ENCODE data around the gene ANAPC2. TPM values are rescaled to one million over a fixed set of nuclear protein-coding genes. Genes with fewer than 3 reads are reported as not detected.

Gene ANAPC2
- total and polyA plus RNA-seq, 2 of the 4 experiments (the other 2 are of a cell fraction) = 9.3 to 29.5 TPM

DNA sequence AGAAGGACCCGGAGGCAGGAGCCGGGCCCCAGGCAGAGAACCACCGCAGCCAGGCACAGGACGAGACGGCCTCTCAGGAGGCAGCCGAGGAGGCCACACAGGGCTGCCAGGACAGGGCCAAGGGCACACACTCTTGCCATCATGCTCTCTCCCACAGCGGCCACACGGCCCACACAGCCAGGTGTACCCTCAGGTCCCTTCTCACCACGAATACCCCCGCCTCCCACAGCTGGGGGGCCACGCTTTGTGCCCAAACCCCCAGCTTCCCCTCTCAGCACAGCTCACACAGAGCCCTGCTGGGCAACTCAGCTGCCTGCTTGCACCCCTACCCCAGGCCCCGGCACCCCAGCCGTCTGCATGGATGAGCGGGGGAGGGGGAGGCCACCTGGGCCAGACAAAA, 5.4 kb upstream of the ANAPC2 start:
- intact Hi-C loops (cut with micrococcal nuclease) = no loop called here

More for the DNA sequence above, 5.4 kb upstream of the ANAPC2 start:
- Histone ChIP-seq H3K27me3 (ENCODE audit: control insufficient read depth, insufficient read depth, low read length) (no peaks in the 10 kb centered on the region), H3K4me1 (ENCODE audit: control insufficient read depth, insufficient read depth, low read length) (peaks cover 18% of the 10 kb centered on the region), H3K56ac (ENCODE audit: extremely low read depth, insufficient read depth, low read length) (no peak overlapping the region), H4K8ac (ENCODE audit: low read depth in 2 of 2, low read length in 2 of 2) (no peak overlapping the region), H2BK5ac (ENCODE audit: low read depth, low read length, poor library complexity, severe bottlenecking) (no peak overlapping the region), H2BK120ac (ENCODE audit: low read depth, low read length) (no peak overlapping the region), H3K4me3 (ENCODE audit: insufficient read depth, low read depth, low read length) (no peak overlapping the region), H2BK15ac (ENCODE audit: low read depth, low read length) (no peak overlapping the region), H3K23ac (ENCODE audit: low read depth, low read length) (no peak overlapping the region), H2AK9ac (replicated peaks; ENCODE audit: low read depth, low read length, poor library complexity) (no peak overlapping the region), H3K27ac (ENCODE audit: insufficient read depth, low read length) (no peak overlapping the region), H4K20me1 (ENCODE audit: insufficient read depth, low read length) (peaks cover 43% of the 10 kb centered on the region), H3K14ac (replicated peaks; ENCODE audit: low read depth, low read length) (no peak overlapping the region), H3K9me3 (ENCODE audit: control insufficient read depth, insufficient read depth, low read length) (no peaks in the 10 kb centered on the region), H4K91ac (ENCODE audit: insufficient read depth, low read depth, low read length) (no peak overlapping the region), H3K9ac (ENCODE audit: low read depth, low read length) (no peak overlapping the region), H3K36me3 (ENCODE audit: control insufficient read depth, insufficient read depth, low read length) (peaks cover 26% of the 10 kb centered on the region), H2AK5ac (ENCODE audit: low read depth, low read length) (no peak overlapping the region), H3K79me1 (ENCODE audit: low read depth in 1 of 2, low read length in 2 of 2) (peaks cover 10 to 76% of the 10 kb centered on the region in 2 experiments), H3K4me2 (ENCODE audit: low read depth, low read length) (no peak overlapping the region), H3K9me1 (ENCODE audit: insufficient read depth, low read length) (no peaks in the 10 kb centered on the region), H3K4ac (ENCODE audit: low read depth, low read length) (no peak overlapping the region), H2BK20ac (ENCODE audit: low read depth, low read length) (no peak overlapping the region), H2AFZ (replicated peaks; ENCODE audit: low read length, poor library complexity) (no peak overlapping the region), H4K5ac (ENCODE audit: low read depth, low read length) (no peak overlapping the region), H3K18ac (ENCODE audit: low read depth, low read length) (no peak overlapping the region)
- in situ Hi-C loops (cut with MboI; ENCODE audit: low sequenced_read_pairs) (no loop called here), dilution Hi-C loops (cut with HindIII; ENCODE audit: low sequenced_read_pairs, unreplicated experiment) (no loop called here)
- POLR2A ChIA-PET (ENCODE audit: unreplicated experiment) = no interaction called here
- WGBS, 2 experiments (ENCODE audit: extremely low coverage in 2 of 2, insufficient read length in 1 of 2) = 90% methylated on average over 2 of the region's 14 CpGs; no CpG with 5 or more reads in 1 of the 2 experiments
- ATAC-seq (ENCODE audit: low read depth) (no peak), DNase-seq (no peak)
- no peak for TF ChIP-seq SMC3 (IDR thresholded peaks at IDR 0.05; ENCODE audit: low read depth, low read length)
- TF ChIP-seq POLR2A (IDR thresholded peaks at IDR 0.05; ENCODE audit: low read depth, low read length) = no peak
- no peak for TF ChIP-seq MXI1 (IDR thresholded peaks at IDR 0.05; ENCODE audit: borderline replicate concordance, low read depth, low read length)
- no peak for TF ChIP-seq MAZ (IDR thresholded peaks at IDR 0.05; ENCODE audit: borderline replicate concordance, low read depth, low read length)
- no peak for TF ChIP-seq BHLHE40 (IDR thresholded peaks at IDR 0.05; ENCODE audit: low read depth, low read length)
- TF ChIP-seq RFX5 (IDR thresholded peaks at IDR 0.05; ENCODE audit: low read depth, low read length) = no peak
- TF ChIP-seq MAFK (IDR thresholded peaks at IDR 0.05; ENCODE audit: low read depth, low read length) = no peak
- TF ChIP-seq CHD1 (IDR thresholded peaks at IDR 0.05; ENCODE audit: low read depth, low read length) = no peak
- TF ChIP-seq, protein P1, sequence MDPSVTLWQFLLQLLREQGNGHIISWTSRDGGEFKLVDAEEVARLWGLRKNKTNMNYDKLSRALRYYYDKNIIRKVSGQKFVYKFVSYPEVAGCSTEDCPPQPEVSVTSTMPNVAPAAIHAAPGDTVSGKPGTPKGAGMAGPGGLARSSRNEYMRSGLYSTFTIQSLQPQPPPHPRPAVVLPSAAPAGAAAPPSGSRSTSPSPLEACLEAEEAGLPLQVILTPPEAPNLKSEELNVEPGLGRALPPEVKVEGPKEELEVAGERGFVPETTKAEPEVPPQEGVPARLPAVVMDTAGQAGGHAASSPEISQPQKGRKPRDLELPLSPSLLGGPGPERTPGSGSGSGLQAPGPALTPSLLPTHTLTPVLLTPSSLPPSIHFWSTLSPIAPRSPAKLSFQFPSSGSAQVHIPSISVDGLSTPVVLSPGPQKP (IDR thresholded peaks at IDR 0.05; ENCODE audit: borderline replicate concordance, low read depth, low read length) = no peak
- no peak for TF ChIP-seq RAD21 (IDR thresholded peaks at IDR 0.05; ENCODE audit: low read length)
- TF ChIP-seq, protein P2, sequence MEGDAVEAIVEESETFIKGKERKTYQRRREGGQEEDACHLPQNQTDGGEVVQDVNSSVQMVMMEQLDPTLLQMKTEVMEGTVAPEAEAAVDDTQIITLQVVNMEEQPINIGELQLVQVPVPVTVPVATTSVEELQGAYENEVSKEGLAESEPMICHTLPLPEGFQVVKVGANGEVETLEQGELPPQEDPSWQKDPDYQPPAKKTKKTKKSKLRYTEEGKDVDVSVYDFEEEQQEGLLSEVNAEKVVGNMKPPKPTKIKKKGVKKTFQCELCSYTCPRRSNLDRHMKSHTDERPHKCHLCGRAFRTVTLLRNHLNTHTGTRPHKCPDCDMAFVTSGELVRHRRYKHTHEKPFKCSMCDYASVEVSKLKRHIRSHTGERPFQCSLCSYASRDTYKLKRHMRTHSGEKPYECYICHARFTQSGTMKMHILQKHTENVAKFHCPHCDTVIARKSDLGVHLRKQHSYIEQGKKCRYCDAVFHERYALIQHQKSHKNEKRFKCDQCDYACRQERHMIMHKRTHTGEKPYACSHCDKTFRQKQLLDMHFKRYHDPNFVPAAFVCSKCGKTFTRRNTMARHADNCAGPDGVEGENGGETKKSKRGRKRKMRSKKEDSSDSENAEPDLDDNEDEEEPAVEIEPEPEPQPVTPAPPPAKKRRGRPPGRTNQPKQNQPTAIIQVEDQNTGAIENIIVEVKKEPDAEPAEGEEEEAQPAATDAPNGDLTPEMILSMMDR (conservative IDR thresholded peaks at IDR 0.05; ENCODE audit: low read depth, low read length) = no peak
- TF ChIP-seq, protein P3, sequence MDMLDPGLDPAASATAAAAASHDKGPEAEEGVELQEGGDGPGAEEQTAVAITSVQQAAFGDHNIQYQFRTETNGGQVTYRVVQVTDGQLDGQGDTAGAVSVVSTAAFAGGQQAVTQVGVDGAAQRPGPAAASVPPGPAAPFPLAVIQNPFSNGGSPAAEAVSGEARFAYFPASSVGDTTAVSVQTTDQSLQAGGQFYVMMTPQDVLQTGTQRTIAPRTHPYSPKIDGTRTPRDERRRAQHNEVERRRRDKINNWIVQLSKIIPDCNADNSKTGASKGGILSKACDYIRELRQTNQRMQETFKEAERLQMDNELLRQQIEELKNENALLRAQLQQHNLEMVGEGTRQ (IDR thresholded peaks at IDR 0.05; ENCODE audit: low read depth, low read length) = no peak
- no peak for TF ChIP-seq RCOR1 (IDR thresholded peaks at IDR 0.05; ENCODE audit: insufficient replicate concordance, low read length)
- CTCF ChIA-PET = no interaction called here
- no TSS peak for BruUV-seq (replicated peaks)
